ENCODE measurements around the gene PROM2.

Gene PROM2

GRCh38 chr2:95317665-95318425 is 43.6 kb downstream of the PROM2 start:
- H3K9ac ChIP-seq (ENCODE audit: low read length): no peak overlapping the region
- no peak for TF ChIP-seq CTCF (IDR thresholded peaks at IDR 0.05; ENCODE audit: insufficient read depth, low read length, poor library complexity, severe bottlenecking)

GRCh38 chr2:95318431-95319220 is 44.4 kb downstream of the PROM2 start:
- no peaks in the 10 kb centered on the region for H3K9me3 ChIP-seq (ENCODE audit: insufficient read depth, low read length)
- no peak for TF ChIP-seq CTCF (IDR thresholded peaks at IDR 0.05; ENCODE audit: insufficient read depth, low read length, poor library complexity, severe bottlenecking)
- TF ChIP-seq EZH2phosphoT487 (conservative IDR thresholded peaks at IDR 0.05; ENCODE audit: low read length): no peak
- H3K9ac ChIP-seq (ENCODE audit: low read length): no peak overlapping the region
- H3F3A ChIP-seq (ENCODE audit: insufficient read depth): no peaks in the 10 kb centered on the region
- H3K4me3 ChIP-seq (ENCODE audit: insufficient read depth, low read length, poor library complexity, severe bottlenecking): no peak overlapping the region
- no peaks in the 10 kb centered on the region for H4K20me1 ChIP-seq (ENCODE audit: low read depth, low read length)
- no peaks in the 10 kb centered on the region for H3K9me2 ChIP-seq (replicated peaks; ENCODE audit: insufficient read depth, low read length)
- no peak overlapping the region for H3K4me2 ChIP-seq (ENCODE audit: low read depth, low read length, poor library complexity, severe bottlenecking)
- no peaks in the 10 kb centered on the region for H3K79me2 ChIP-seq (ENCODE audit: insufficient read depth, low read length)
- H3K36me3 ChIP-seq (ENCODE audit: low read length): no peaks in the 10 kb centered on the region
- no peak overlapping the region for H2AFZ ChIP-seq (ENCODE audit: low read depth, low read length, severe bottlenecking)
- no peak overlapping the region for H3K27ac ChIP-seq (ENCODE audit: low read depth, low read length)
- H3K27me3 ChIP-seq (ENCODE audit: low read length): no peaks in the 10 kb centered on the region

More at GRCh38 chr2:95317665-95318425, 43.6 kb downstream of the PROM2 start:
- H3K9me2 ChIP-seq (replicated peaks; ENCODE audit: insufficient read depth, low read length): no peaks in the 10 kb centered on the region
- no peaks in the 10 kb centered on the region for H3K36me3 ChIP-seq (ENCODE audit: low read length)
- no peak overlapping the region for H3K4me2 ChIP-seq (ENCODE audit: low read depth, low read length, poor library complexity, severe bottlenecking)
- H3K27me3 ChIP-seq (ENCODE audit: low read length): no peaks in the 10 kb centered on the region
- H3K27ac ChIP-seq (ENCODE audit: low read depth, low read length): no peak overlapping the region
- no peak overlapping the region for H2AFZ ChIP-seq (ENCODE audit: low read depth, low read length, severe bottlenecking)
- H3K4me3 ChIP-seq (ENCODE audit: insufficient read depth, low read length, poor library complexity, severe bottlenecking): no peak overlapping the region
- no peaks in the 10 kb centered on the region for H4K20me1 ChIP-seq (ENCODE audit: low read depth, low read length)
- H3K9me3 ChIP-seq (ENCODE audit: insufficient read depth, low read length): no peaks in the 10 kb centered on the region
- no peaks in the 10 kb centered on the region for H3K79me2 ChIP-seq (ENCODE audit: insufficient read depth, low read length)
- H3F3A ChIP-seq (ENCODE audit: insufficient read depth): no peaks in the 10 kb centered on the region

GRCh38 chr2:95319481-95320343 is 45.5 kb downstream of the PROM2 start:
- no peak for TF ChIP-seq CTCF (IDR thresholded peaks at IDR 0.05; ENCODE audit: insufficient read depth, low read length, poor library complexity, severe bottlenecking)
- TF ChIP-seq EZH2phosphoT487 (conservative IDR thresholded peaks at IDR 0.05; ENCODE audit: low read length): no peak
- Histone ChIP-seq H3K27me3 (ENCODE audit: low read length) (no peaks in the 10 kb centered on the region), H3K79me2 (ENCODE audit: insufficient read depth, low read length) (no peaks in the 10 kb centered on the region), H4K20me1 (ENCODE audit: low read depth, low read length) (no peaks in the 10 kb centered on the region), H2AFZ (ENCODE audit: low read depth, low read length, severe bottlenecking) (no peak overlapping the region), H3K4me3 (ENCODE audit: insufficient read depth, low read length, poor library complexity, severe bottlenecking) (no peak overlapping the region), H3K36me3 (ENCODE audit: low read length) (no peaks in the 10 kb centered on the region), H3K9me3 (ENCODE audit: insufficient read depth, low read length) (no peaks in the 10 kb centered on the region), H3F3A (ENCODE audit: insufficient read depth) (no peaks in the 10 kb centered on the region), H3K4me2 (ENCODE audit: low read depth, low read length, poor library complexity, severe bottlenecking) (no peak overlapping the region), H3K27ac (ENCODE audit: low read depth, low read length) (no peak overlapping the region), H3K9me2 (replicated peaks; ENCODE audit: insufficient read depth, low read length) (no peaks in the 10 kb centered on the region), H3K9ac (ENCODE audit: low read length) (no peak overlapping the region)

All from SU-DHL-6 (cell line).